Astrocyte (in vitro differentiated cells and primary cell): ENCODE results near the gene RAB19.
A peak's percentile ranks its signal among the peaks of the same experiment; 100 is the strongest.

ENCODE experiments used
- EZH2 ChIP-seq: IDR thresholded peaks from 2 replicates; pipeline ENCODE4 v1.6.1; 2012; ENCODE audit warnings: mild to moderate bottlenecking, low read length, inconsistent platforms; ENCODE audit not compliant: insufficient read depth
- TF ChIP-seq, protein P1 (sequence below): IDR thresholded peaks from 2 replicates; pipeline ENCODE4 v1.5.1; 2011; ENCODE audit warnings: low read depth, mild to moderate bottlenecking, inconsistent platforms, low read length, moderate library complexity; ENCODE audit not compliant: insufficient read depth

DNA sequence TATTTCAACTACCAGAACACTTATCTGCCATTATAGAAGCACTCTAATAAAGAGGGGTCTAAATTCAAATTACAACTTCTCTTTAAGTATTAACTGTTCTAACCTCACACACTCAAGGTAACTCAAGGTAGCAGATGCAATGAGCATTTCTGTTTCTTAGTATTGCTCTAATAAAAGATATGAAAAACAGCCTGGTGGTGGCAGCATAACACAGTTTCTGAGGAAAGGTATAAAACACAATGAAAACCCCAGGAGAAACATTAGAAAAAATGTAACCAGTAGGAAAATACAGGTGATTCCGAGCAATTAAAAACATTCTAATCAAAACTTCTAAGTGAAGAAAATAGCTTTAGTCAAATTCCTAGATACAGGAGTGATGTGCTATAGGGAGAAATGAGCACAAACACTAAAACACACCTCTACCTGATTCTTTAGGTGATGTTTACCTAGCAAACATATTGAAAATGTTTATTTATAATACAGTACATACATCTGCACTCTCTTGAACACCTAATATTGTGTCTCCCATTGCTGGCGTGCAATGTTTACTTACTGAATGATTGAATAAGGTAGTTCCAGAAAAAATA lies 72.0 kb downstream of the RAB19 start:
- TF ChIP-seq, protein P1, sequence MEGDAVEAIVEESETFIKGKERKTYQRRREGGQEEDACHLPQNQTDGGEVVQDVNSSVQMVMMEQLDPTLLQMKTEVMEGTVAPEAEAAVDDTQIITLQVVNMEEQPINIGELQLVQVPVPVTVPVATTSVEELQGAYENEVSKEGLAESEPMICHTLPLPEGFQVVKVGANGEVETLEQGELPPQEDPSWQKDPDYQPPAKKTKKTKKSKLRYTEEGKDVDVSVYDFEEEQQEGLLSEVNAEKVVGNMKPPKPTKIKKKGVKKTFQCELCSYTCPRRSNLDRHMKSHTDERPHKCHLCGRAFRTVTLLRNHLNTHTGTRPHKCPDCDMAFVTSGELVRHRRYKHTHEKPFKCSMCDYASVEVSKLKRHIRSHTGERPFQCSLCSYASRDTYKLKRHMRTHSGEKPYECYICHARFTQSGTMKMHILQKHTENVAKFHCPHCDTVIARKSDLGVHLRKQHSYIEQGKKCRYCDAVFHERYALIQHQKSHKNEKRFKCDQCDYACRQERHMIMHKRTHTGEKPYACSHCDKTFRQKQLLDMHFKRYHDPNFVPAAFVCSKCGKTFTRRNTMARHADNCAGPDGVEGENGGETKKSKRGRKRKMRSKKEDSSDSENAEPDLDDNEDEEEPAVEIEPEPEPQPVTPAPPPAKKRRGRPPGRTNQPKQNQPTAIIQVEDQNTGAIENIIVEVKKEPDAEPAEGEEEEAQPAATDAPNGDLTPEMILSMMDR: peak; percentile 55
- no peak for TF ChIP-seq EZH2
